HuH-7.5 (cell line): ENCODE data around the gene LSP1.

ENCODE experiments used
- DNase-seq: peaks from one replicate; pipeline ENCODE4 v3.0.0; 2011; ENCODE audit warnings: low spot score

Gene LSP1

DNA sequence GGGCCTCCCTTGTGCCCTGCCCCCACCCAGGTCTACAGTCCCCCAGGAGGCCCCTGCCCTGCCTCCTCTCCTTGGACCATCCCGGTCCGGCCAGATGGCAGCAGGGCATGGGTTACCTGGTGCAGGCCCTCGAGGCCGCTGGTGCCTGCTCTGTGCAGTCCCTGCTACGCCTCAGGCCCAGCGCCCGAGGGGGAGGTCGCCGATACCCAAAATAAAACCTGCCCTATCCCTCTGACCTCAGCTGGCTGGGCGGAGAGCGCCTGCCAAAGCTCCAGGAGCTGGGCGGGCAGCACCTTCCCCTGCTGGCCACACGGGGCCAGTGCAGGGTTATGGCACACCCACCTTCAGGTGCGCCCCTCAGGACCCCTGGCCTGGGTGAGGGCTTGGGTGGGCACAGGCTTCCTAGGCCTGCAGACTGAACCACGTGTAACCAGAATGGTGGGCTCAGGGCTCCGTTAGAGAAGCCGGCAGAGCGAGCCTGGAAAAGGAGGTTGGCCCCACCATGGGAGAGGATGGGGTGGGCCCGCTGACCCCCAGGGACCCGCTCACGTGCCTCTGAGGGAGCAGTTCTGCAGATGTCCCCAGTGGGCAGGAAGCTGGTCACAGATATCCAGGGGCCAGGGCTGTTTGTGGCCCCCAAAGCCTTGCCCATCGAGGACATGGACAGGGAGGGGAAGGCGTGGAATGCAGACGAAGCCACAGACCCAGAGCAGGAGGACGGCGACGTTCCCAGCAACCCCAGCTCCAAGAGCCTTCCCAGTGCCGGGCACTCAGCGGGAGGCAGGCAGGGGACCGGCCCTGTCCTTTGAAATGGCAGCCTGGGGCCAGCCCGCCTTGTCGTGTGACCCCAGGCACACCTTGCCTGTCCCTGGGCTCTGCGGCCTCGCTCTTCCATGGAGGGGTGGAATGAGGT lies 64.9 kb downstream of the LSP1 start:
- no peak for DNase-seq

DNA sequence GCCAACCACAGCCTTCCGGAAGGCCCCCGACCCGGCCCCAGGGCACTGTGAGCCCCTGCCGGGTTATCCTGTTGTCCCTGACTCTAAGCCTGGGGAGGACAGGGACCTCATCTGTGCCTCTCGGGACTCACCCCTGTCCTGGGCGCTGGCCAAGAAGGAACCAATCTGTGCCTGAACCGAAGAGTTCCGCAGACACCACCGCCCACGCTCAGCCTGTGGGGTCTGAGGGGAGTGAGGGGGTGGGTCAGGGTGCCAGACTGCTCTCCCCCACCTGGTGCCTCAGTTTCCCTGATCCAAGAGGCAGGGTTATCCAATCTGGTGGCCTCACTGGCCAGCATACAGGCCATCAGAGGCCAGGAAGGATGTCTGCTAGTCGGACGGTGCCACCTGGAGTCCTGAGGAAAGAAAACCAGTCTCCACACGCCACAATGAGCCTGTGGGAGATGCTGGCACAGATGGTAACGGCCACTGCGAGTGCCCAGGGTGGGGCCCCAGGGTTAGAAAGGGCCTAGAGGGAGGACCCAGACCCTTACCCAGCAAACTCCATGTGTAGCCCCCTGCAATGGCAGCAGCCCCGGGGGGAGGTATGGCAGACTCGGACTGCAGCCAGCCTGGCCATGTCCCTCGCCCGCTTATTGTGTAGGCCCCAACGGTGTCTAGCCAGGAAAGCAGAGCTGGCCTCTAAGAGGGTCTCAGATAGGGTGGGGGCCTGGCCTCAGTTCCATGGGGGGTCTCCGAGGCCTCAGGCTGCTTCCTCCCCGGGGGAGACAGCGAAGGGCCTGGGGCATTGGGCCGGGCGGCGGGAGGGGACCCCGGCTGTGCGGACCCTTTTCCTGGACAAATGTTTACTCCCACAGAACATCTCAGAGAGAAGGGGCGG lies 65.8 kb downstream of the LSP1 start:
- DNase-seq = no peak

DNA sequence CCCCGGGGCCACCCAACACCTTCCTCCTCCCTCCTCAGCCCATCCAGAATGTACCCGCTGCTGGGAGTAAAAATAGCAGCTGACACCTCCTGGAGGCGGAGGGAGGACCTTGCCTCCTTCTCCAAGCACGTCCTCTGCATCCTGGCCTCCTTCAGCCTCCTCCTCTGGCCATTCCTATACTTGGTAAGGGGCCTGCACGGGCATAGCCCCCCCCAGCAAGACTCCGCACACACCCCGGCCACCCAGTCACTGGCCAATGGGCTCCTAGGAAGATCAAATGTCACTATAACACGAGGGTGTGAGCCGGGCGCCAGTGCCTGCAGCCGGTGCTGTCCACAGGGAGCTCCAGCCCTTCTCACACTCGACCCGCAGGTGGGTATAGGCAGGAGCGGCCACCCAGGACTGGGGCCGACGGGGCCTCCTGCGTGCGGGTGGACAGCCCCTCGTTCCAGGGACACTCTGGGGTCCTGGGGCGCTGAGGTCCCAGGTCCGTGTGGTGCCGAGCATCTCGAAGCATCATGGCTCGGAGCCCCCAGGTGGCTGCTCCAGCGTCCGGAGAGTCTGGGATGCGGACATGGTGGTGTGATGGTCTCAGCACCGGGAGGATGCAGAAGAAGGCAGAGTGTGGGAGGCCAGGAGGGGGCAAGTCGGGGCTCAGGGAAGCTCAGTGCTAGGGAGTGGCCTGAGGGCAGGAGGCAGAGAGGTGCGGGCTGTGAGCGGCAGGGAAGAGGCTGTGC lies 66.7 kb downstream of the LSP1 start, which contains the start of gene TNNT3:
Gene TNNT3, plus strand, starts transcription at position 313 of the 737 bp plus-strand sequence. CDS start 3,172 bp downstream, outside the sequence.
- DNase-seq = no peak

DNA sequence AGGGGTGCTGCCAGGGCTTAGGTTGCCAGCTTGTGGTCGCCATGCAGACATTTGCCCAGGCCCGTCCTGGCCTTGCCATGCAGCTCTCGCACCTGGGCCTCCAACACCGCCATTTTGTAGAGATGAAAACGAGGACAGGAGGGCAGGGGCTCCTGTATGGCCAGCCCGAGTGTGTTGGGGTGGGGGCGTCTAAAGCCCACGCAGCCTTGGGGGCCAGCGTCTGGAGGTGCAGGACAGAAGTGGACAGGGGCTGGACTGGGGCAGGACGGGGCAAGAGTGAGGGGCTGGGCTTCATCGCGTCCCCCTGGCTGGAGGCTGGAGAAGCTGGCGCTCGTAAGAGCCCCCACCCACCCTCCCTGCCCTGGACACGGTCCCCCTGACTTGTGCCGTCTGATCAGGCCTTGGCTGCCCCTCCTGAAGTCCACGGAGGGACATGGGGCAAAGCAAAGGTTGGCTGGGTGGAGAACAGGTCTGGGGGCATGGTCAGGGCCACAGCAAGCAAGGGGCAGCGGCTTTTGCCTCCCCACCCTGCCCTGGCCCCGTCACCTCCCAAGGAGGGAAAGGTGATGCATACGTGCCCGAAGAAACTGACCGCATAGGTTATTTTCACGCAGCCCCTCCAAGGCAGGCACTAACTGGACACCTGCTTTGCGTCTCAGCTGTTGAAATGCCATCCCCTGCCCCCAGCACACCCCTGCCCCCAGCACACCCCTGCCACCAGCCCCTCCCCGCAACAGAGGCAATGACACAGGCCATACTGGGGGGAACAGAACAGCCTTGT lies 67.4 kb downstream of the LSP1 start:
- DNase-seq = no peak

DNA sequence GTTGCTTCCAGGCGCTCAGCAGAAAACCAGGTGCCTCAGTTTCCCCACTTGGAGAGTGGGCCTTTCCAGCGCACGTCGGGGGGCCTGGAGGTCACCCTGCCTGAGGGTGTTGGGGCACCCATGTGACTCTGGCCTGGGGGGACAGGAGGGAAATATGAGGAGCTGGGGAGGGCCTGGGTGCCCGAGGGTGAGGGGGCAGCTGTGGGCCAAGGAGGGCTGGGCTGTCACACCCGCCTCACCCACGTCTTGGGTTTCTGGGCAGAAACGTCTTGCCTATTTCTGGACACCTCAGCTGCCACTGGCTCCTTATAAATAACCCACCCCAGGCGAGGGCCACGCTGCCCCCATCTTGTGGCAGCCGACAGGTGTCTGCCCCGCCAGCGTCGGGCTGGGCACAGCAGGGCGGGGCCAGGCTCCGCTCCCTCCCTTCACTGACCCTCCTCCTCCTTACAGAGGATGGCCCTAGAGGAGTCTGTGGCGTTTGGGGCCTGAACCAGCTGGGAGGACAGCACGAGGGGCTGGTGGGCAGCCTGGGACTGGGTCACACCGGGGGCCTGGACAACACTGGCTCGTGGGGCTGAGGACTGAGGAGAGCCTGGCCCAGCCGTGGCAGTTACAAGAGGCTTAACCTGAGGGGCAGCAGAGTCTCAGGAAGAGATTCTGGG lies 68.2 kb downstream of the LSP1 start:
- DNase-seq = no peak

DNA sequence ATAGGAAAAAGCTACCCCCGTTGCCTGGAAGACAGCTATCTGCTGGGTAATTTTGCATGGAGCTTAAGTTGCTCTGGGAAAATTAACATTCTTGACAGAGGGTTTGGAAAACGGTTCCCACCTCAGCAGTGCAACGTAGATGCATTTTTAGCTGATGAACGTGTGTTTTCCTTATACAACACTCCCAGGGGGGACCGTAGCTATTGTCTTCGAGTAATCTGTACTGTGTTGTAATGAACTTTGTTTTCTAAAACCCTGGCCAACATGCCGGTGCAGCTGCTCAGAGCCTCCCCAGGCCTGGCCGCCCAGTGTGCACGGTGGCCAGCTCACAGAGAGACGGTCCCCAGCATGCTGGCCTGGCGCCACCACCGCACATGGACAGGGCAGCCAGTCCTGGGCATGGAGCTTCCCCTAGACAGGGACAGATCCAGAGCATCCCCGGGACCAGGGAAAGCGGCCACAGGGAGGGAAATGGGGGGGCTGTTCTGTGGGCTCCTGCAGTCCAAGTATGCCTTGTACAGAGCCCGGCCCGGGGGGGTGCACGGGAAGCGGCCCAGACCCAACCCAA lies 68.8 kb downstream of the LSP1 start:
- DNase-seq = no peak

DNA sequence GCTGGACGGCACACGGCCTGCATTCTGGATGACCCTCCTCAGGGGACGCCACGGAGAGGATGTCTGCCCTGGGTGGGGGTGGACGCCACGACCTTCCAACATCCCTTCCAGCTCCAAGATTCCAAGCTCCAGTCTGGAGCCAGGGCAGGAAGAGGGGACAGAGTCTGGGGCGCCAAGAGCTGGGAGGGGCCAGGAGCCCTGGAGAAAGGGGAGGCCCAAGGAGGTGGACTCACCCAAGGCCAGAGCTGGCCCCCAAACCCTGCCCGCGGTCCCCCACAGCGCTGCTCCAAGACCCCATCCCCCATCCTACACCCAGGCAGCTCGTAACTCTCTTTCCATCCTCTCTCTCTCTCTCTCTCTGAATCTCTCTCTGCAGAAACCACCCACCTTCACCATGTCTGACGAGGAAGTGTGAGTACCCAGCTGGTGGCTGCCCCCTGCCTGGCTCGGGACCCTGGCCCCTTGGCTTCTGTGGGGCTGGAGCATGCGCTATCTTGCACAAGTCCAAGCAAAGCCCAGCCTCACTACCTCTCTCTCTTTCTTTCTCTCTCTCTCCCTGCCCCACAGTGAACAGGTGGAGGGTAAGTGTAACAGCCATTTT lies 69.7 kb downstream of the LSP1 start:
- DNase-seq = no peak

DNA sequence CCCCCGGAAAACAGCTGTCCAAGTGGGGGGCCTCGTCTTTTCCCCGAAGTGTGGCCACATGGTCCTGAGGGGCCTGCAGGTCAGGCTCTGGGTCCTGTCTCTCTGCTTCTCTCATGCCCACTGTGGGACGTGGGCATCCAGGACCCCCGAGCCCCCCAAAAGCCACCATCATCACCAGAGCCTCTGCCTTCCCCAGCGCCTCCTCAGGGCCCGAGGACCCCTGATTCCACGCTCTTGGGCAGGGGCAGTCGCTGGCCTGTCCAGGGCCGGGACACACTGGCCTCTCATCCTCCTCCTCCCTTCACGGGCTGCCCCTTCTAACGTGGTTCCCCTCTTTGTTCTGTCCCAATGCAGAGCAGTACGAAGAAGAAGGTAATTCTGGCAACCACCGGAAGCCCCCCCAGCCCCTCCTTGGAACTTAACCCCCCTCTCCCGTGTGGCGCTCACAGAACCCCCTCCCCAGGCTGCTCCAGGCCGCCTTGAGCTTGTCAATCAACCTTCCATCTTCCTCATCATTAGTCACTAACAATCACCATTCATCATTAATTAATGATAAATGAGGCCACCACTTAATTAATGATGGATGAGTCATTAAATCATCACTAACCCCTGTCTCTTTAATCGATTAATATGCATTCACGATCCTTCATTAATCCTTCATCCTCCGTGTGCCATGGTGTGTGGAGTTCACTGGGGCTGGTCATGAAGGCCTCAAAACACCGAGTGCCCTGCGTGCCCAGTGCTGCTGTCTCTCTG lies 70.5 kb downstream of the LSP1 start:
- DNase-seq = no peak

DNA sequence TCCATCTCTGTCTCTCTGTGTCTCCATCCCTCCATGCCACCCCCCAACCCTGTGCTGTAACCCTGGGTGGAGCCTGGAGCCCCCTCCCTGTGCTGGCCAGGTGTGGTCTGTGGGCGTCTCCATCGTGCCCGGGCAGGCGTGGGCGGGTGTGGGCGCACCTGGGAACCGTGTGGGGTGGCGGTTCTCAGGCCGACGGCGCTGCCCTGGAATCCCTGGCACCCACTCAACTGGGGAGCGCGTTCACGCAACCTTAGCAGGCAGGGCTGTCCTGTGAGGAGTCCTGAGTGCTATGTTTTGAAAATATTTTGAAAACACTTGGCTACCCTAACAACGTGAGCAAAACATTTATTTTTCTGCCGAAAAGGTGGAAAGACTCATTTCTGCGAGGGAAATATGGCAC lies 71.3 kb downstream of the LSP1 start:
- no peak for DNase-seq

DNA sequence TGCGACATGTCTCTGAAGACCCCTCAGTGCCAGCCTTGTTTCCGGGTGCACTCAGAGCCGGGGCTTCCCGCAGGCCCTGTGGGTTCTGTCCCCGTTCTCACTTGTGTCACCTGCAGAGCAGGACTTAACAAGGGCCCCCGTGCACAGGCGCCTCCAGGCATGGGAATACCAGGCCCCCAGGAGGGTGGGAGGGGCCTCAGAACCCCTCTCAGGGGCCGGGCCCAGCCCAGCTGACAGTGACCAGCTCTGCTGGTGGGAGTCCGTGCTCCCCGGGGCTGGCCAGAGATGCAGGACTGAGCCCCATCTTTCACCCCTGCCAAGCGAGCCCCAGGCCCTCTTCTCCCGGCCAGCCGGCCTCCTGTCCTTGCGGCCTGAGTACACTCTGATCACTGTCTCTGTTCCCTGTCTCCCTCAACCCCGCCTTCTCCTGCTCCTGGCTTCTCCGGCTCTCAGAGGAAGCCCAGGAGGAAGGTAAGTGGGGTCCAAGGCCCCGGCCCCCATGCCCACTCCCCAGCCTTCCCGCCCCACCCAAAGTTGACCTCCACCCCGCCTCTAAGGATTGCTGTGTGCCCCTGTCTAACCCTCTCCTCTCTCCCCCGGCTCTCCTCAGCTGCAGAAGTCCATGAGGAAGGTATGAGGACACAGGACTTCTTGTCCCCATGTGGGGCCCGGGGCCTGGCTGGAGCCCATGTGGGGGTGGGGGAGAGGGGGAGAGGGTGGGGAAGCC lies 71.9 kb downstream of the LSP1 start:
- no peak for DNase-seq

DNA sequence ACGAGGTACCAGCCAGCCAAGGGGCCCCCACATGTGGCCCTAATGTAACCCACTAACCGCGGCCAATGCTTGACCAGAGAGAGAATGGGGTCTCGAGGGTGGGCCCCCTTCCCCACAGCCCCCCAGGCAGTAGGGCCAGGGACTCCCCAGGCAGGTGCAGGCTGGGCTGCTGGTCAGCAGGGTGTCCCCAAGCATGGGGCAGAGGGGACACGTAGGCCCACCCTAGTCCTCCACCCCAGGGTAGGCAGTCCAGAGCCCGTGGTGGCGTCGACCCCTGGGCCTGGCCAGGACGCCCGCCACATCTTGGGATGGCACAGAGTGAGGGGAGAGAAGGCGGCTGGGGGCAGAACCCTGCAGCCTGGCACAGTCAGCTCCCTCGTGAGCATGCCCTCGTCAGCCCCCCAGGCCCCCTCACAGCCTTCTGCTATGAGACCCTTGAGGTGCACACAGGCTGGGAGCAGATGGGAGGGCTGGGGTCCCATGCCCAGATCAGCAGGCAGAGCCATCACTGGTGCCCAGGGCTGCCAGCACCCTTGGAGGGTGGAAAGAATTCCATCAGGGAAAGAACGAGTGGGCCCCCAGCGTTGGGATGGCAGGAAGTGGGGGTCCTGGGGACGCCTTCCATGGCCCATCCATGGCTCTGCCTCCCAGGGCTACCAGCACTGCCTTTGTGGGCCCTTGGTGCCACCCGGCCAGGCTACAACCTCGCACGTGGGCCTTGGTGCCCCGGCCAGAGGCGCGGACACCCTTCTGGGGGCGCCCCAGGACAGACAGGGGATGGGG lies 72.7 kb downstream of the LSP1 start:
- DNase-seq = no peak

DNA sequence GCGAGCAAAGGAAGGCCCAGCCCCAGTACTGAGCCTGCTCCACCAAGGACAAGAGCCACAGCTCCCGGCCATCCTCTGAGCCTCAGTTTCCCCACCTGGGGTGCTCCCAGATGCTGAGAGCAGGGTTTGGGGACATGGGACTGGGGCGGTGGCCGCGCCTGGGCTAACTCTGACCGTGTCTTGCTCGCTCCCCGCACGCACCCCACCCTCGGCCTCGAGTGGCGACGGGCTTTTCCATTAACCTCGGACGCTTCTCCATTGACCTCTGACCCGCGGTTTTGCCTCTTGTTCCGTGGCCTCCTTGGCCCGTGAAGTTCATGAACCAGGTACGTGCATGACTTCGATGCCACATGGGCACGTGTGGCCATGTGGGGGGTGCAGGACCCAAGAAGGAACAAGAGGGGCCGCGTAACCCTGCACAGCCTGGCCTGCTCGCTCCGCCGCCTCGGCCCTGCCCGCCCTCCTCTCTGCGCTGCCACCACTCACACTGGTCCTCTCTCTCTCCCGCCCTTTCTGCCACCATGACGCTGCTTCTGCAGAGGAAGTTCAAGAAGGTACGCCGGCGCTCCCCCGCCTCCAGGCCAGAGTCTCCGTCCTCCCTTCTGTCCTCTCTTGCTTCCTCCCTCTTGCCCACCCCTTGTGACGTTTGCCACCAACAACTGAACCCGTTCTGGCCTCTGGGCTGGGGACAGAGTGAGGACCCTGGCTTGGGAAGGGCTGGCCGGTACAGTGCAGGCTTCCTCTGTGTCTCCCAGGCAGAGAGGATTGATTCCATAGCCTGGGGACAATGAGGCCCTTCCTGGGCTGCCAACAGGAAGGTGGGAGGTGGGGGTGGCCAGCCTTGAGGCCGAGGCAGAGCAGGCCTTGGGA lies 73.5 kb downstream of the LSP1 start:
- no peak for DNase-seq

DNA sequence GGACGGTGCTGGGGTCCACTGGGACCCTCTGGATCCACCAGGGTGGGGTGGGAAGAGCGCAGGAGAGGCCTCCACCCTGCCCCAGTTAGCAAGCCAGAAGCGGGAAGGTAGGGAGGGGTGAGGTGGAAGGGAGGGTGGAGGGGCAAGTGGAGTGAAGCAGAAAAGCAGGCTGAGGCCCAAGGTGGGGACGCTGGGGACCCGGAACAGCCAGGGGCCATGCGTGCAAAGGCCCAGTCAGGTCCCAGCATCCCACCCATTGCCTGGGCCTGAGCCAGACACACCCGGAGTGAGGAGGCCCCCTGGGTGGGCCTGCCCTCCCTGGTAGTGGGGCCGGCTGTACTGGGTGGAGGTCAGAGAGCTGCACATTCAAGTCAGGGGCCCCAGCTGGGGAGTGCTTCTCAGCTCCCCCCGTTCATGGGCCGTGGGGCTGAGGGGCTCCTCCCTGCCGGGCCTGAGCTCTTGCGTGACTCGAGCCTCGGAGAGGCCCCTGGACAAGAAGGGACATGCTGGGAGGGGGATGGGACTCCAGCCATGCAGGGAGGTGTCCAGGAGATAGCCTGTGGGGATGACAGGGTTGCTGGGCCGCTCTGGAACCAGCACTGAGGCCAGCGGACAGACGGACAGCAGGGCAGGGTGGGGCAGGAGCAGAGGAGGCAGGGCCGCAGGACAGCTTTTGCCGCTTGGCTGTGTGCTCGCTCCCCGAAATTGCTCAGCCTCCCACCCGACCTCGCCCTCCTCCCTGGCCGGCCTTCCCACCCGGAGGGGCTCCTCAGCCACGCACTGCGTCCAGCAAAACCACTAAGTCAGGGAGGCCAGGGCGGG lies 74.4 kb downstream of the LSP1 start:
- DNase-seq = no peak

DNA sequence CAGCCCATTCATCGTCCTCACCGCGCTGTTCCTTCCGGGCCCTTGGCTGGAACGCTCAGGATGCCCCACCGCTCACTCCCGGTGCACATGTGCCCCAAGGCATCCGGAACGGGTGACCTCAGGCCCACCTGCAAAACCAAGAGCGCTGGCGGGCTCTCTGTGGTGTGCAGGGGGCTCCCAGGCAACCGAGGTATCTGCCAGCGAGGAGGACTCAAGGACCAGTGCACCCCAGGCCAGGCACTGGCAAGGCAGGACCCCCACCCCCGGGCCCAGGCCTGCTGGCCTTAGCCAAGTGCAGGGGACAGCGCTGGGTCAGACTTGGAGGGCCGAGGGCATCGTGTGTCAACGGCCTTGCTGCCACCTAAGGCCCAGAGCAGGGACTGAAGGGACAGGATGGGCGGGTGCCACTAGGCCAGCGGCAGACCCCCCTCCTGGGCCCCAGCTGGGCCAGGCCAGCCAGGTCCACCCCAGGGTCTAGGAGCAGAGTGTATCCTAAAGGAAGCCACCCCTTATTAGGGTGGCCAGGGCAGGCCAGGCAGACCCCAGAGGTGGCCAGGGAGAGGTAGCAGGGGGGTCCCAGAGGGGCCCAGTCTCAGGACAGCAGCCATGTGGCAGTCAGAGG lies 75.1 kb downstream of the LSP1 start:
- no peak for DNase-seq

DNA sequence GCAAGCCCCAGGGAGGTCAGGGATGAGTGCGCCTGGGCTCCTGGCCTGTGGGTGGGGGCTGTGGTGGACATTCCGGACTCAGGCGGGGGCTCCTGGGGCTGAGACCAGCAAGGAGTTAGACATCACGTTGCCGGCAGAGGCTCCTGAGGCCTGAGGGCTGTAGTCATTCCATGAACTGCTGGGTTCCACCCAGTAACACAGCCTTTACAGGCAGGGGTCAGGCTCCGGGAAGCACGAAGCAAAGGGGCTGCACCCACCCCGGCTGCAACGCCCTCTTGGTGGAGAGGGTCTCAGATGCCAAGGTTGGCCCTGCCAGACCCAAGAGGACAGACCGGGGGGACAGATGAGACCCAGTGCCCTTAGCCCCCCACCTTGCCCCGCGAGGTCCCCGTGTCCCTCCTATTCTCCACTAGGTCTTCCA lies 75.6 kb downstream of the LSP1 start:
- DNase-seq = no peak
